Endothelial cell of umbilical vein (primary cell): Measurements from ENCODE around the gene LARGE1. TPM values are rescaled to one million over a fixed set of nuclear protein-coding genes. Genes with fewer than 3 reads are reported as not detected.

Experiments used
- BruUV-seq: library from RNA; stranded (reverse); fragments of 400-500 nt; replicated peaks from 2 replicates; lab custom pipeline; 2021; lab: Mats Ljungman, UMichigan
- CTCF ChIA-PET: fragments of 300-600, 350-600 bp; sonication (Branson Sonifier 250); formaldehyde crosslinking; loops from one replicate; lab custom pipeline; 2021; ENCODE audit warnings: antibody characterized with exemption, inconsistent platforms; lab: Charles Lee
- POLR2A ChIA-PET: fragments of 300-600, 350-600 bp; sonication (Branson Sonifier 250); formaldehyde crosslinking; loops from one replicate; lab custom pipeline; 2021; ENCODE audit warnings: antibody characterized with exemption, inconsistent platforms; lab: Charles Lee
- DNase-seq: peaks from one replicate; pipeline ENCODE4 v3.0.0-alpha.2; 2011; ENCODE audit warnings: low read depth, low spot score
- FAIRE-seq: peaks from 2 replicates; lab custom pipeline; 2011; peaks lifted over from hg19 to GRCh38; lab: Jason Lieb, UNC
- H2AFZ ChIP-seq: 2 replicates; pipeline ENCODE4 v1.6.0; 2012; ENCODE audit warnings: low read depth, low read length, control low read depth, inconsistent platforms
- H3K27ac ChIP-seq: 2 replicates; pipeline ENCODE4 v1.5.1; 2011; ENCODE audit warnings: low read depth, mild to moderate bottlenecking, control low read depth, low read length, moderate library complexity; ENCODE audit not compliant: insufficient read depth
- H3K27me3 ChIP-seq, 2 experiments: 2 replicates each; pipeline versions ENCODE4 v1.6.0 to v1.6.1; 2011; ENCODE audit warnings: low read length in 2 of 2, mixed read lengths in 1 of 2; ENCODE audit not compliant: control insufficient read depth in 2 of 2, insufficient read depth in 2 of 2
- H3K36me3 ChIP-seq, 2 experiments: 2 replicates in 1 of 2; 3 replicates in 1 of 2; pipeline ENCODE4 v1.5.1; 2011; ENCODE audit warnings: low read length in 2 of 2, mild to moderate bottlenecking in 1 of 2, moderate library complexity in 1 of 2; ENCODE audit not compliant: control insufficient read depth in 2 of 2, insufficient read depth in 2 of 2; ENCODE audit errors: extremely low read depth in 1 of 2
- H3K4me1 ChIP-seq: 3 replicates; pipeline ENCODE4 v1.5.1; 2011; ENCODE audit warnings: mild to moderate bottlenecking, low read length; ENCODE audit not compliant: control insufficient read depth, insufficient read depth; ENCODE audit errors: extremely low read depth
- H3K4me2 ChIP-seq: 2 replicates; pipeline ENCODE4 v1.6.1; 2011; ENCODE audit warnings: low read length, control low read depth, mixed read lengths; ENCODE audit not compliant: insufficient read depth
- H3K4me3 ChIP-seq, 3 experiments: fragments of 200-600 bp in 1 of 3; sonication (generic), shearing (Covaris generic) in 1 of 3; replicated peaks in 1 of 3; 2 replicates each; pipeline ENCODE4 v1.5.1; 2011 to 2016; ENCODE audit warnings: control low read depth in 3 of 3, low read length in 3 of 3, mild to moderate bottlenecking in 2 of 3, inconsistent platforms in 1 of 3, low read depth in 1 of 3, moderate library complexity in 1 of 3; ENCODE audit not compliant: insufficient read depth in 1 of 3
- H3K79me2 ChIP-seq: 2 replicates; pipeline ENCODE4 v1.6.0; 2012; ENCODE audit warnings: low read length, inconsistent platforms; ENCODE audit not compliant: control insufficient read depth, insufficient read depth
- H3K9ac ChIP-seq: replicated peaks from 2 replicates; pipeline ENCODE3; 2011; ENCODE audit warnings: low read length, control low read depth; ENCODE audit not compliant: insufficient read depth; ENCODE audit errors: extremely low read depth
- H3K9me1 ChIP-seq: replicated peaks from 3 replicates; pipeline ENCODE4 v1.6.0; 2011; ENCODE audit warnings: mild to moderate bottlenecking, low read length; ENCODE audit not compliant: control insufficient read depth, insufficient read depth; ENCODE audit errors: extremely low read depth
- H3K9me3 ChIP-seq: replicated peaks from 2 replicates; pipeline ENCODE4 v1.5.1; 2012; ENCODE audit warnings: low read length, inconsistent platforms; ENCODE audit not compliant: control insufficient read depth, insufficient read depth
- H4K20me1 ChIP-seq: replicated peaks from 2 replicates; pipeline ENCODE3; 2011; ENCODE audit warnings: mild to moderate bottlenecking, low read length; ENCODE audit not compliant: control insufficient read depth, insufficient read depth; ENCODE audit errors: extremely low read depth
- CTCF ChIP-seq, 2 donors: IDR thresholded peaks; 1 replicate in 1 of 2; 2 replicates in 1 of 2; pipeline ENCODE4 v1.5.1; 2011; ENCODE audit warnings: low read length in 2 of 2, mild to moderate bottlenecking in 2 of 2, moderate library complexity in 2 of 2, control low read depth in 1 of 2, inconsistent platforms in 1 of 2, low read depth in 1 of 2; ENCODE audit not compliant: insufficient read depth in 1 of 2; ENCODE audit errors: extremely low read depth in 1 of 2
- EZH2 ChIP-seq: IDR thresholded peaks from 2 replicates; pipeline ENCODE4 v1.6.1; 2012; ENCODE audit warnings: borderline replicate concordance, low read depth, mild to moderate bottlenecking, moderate library complexity, low read length, inconsistent platforms; ENCODE audit not compliant: severe bottlenecking
- FOS ChIP-seq: IDR thresholded peaks from 2 replicates; pipeline ENCODE4 v1.6.1; 2011; ENCODE audit warnings: mild to moderate bottlenecking, low read length, moderate library complexity, borderline replicate concordance; ENCODE audit not compliant: insufficient read depth
- GATA2 ChIP-seq: IDR thresholded peaks from 2 replicates; pipeline ENCODE4 v1.7.0; 2011; ENCODE audit warnings: low read depth, mild to moderate bottlenecking, moderate library complexity, mixed read lengths, low read length; ENCODE audit not compliant: insufficient read length, insufficient read depth
- JUN ChIP-seq: IDR thresholded peaks from 2 replicates; pipeline ENCODE4 v1.6.1; 2011; ENCODE audit warnings: borderline replicate concordance, low read depth; ENCODE audit not compliant: insufficient read length, insufficient read depth
- MAX ChIP-seq: IDR thresholded peaks from 2 replicates; pipeline ENCODE4 v1.6.1; 2011; ENCODE audit not compliant: insufficient read depth, insufficient read length
- MYC ChIP-seq: IDR thresholded peaks from one replicate; pipeline ENCODE4 v1.6.1; 2011; ENCODE audit warnings: mild to moderate bottlenecking, low read depth, low read length
- POLR2A ChIP-seq: IDR thresholded peaks from 2 replicates; pipeline ENCODE4 v1.6.1; 2012; ENCODE audit warnings: low read depth, mild to moderate bottlenecking, control low read depth, low read length
- POLR2AphosphoS5 ChIP-seq: IDR thresholded peaks from 2 replicates; pipeline ENCODE4 v1.6.1; 2012; ENCODE audit warnings: low read depth, mild to moderate bottlenecking, control low read depth, low read length, moderate library complexity; ENCODE audit not compliant: insufficient read depth
- dilution Hi-C: fragments of 300-500 bp; cut with MboI; formaldehyde crosslinking; loops from one replicate; pipeline ENCODE4 v1.15.0; 2019; ENCODE audit warnings: low sequenced_read_pairs; ENCODE audit not compliant: extremely low pct_ligation_motif_present
- intact Hi-C: fragments of 100-400 bp; cut with micrococcal nuclease; formaldehyde crosslinking; loops from one replicate; pipeline ENCODE4 v1.10.0; 2022
- polyA plus RNA-seq, 4 experiments: library from polyadenylated mRNA; depleted of rRNA in 3 of 4; stranded (reverse) in 3 of 4; unstranded in 1 of 4; fragments of >200 nt; gene quantifications; 2 replicates each; pipeline versions ENCODE4 v1.2.1 to v1.2.3, GENCODE V29; 2011 to 2012; ENCODE audit warnings: missing spikeins in 1 of 4
- total RNA-seq: library from RNA; stranded (reverse); gene quantifications from 2 replicates; pipeline ENCODE4 v1.2.3, GENCODE V29; 2021

The LARGE1 gene
- total and polyA plus RNA-seq, 2 donors (not counting 3 experiments of a cell fraction or from before 2014, with no cell fraction given) = 0.95 to 4.4 TPM

GRCh38 chr22:33828302-33828701 is 92.0 kb downstream of the LARGE1 start:
- H3K4me3 ChIP-seq = no peak overlapping the region
- no TSS peak for BruUV-seq
- dilution Hi-C loops = no loop called here
- no peak overlapping the region for H3K4me2 ChIP-seq
- no peaks in the 10 kb centered on the region for H3K79me2 ChIP-seq
- no peaks in the 10 kb centered on the region for H3K36me3 ChIP-seq
- H2AFZ ChIP-seq = no peak overlapping the region
- no peaks in the 10 kb centered on the region for H4K20me1 ChIP-seq
- intact Hi-C loops = no loop called here
- H3K9me3 ChIP-seq = peaks cover 8% of the 10 kb centered on the region
- no peaks in the 10 kb centered on the region for H3K9me1 ChIP-seq
- TF ChIP-seq POLR2AphosphoS5 = no peak
- TF ChIP-seq EZH2 = no peak
- no peak for TF ChIP-seq FOS
- no peak for TF ChIP-seq CTCF (IDR thresholded peaks at IDR 0.05; ENCODE audit: extremely low read depth in 1 of 2, insufficient read depth in 1 of 2, low read depth in 1 of 2, low read length in 2 of 2)
- TF ChIP-seq POLR2A = no peak
- TF ChIP-seq GATA2 = no peak
- TF ChIP-seq MYC = no peak
- TF ChIP-seq MAX = no peak
- no peak for TF ChIP-seq JUN
- POLR2A ChIA-PET = no interaction called here
- H3K4me1 ChIP-seq = no peaks in the 10 kb centered on the region
- DNase-seq = no peak
- H3K9ac ChIP-seq = no peak overlapping the region
- CTCF ChIA-PET = no interaction called here
- H3K27me3 ChIP-seq = no peaks in the 10 kb centered on the region
- no peak overlapping the region for H3K27ac ChIP-seq
- FAIRE-seq = no peak
